ENCODE results near the gene MKI67.

The MKI67 gene

DNA sequence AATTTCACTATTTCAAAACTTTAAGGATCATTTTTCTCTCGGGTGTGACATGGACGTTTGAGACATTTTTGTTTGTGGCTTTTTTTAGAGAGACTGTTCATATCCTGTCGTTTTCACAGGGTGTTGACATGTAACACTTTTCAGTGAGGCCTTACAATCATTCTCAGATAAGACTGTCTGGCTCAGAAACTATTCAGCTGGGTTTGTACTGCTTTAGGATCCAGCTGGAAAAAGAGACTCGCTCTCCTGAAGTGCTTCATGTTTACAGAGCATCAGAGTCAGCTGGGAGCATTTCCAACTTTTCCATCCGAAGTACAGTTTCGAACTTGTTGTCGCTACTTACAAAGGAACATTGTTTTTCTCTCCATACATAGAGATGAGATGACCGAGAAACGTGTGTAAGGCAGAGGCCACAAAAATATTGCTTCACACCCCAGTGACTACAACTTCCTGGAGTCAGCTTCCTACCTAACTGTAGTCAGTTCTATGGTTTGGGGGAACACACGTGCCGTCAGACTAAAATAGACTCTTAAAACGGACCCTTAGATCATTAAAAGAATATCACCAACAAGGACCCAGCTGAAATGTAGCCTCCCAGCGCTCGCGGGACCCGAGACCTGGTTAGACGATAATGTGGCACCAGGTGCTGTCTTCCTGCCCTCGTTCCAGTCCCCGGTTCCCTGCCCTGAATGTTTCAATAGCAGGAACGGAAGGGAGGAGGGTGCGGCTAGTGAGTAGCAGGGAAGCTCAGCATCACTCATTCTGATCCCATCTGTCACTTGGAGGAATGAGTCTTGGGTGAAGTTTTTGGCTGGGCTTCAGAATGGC lies 78.0 kb downstream of the MKI67 start:
- DNase-seq, result peak; percentile 2

DNA sequence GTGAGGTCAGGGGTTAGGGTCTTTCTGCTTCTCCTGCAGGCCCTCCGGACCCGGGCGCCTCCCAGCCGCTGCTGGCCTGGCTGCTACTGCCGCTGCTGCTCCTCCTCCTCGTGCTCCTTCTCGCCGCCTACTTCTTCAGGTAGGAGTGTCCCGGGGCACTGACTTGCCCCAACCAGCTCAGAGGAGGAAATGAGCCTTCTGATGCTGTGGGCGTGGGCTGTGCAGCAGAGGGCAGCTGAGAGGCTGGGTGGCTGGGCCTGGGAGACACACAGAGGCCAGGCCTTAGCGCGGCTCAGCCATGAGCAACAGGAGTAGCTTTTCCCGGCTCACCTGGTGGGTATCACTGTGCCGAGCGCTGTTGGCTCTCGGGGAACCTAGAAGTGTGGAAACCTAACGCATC lies 78.9 kb downstream of the MKI67 start:
- peak; percentile 78 for DNase-seq

DNA sequence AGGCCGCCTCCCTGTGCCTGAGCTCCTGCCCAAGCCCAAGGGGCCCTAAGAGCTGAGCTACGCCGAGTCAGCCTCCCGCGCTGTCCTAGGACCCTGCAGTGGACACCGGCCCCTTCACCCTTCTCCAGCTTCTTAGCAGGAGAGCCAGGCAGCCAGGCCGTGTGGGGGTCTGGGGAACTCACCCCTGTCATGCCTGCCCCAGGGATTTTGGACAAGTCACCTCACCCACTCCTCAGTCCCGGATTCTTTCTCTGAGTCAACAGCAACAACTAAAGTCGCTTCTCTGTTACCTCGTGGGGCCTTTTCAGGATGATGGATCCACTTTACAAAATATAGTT lies 79.3 kb downstream of the MKI67 start:
- DNase-seq, result no peak

All from activated effector memory CD4-positive, alpha-beta T cell treated with Interleukin-2 at 50 U/mL for 16 hours (primary cell).